HCT116 (cell line): Measurements from ENCODE around the gene FANCG.
A peak's percentile ranks its signal among the peaks of the same experiment; 100 is the strongest.

ENCODE experiments used
- ELF1 ChIP-seq: IDR thresholded peaks from 2 replicates; pipeline ENCODE4 v1.6.1; 2012; ENCODE audit warnings: low read depth, borderline replicate concordance
- EZH2 ChIP-seq: fragments of 200-600 bp; sonication (generic); IDR thresholded peaks from 2 replicates; pipeline ENCODE4 v1.6.1; 2017; ENCODE audit warnings: antibody characterized with exemption, mixed run types
- POLR2A ChIP-seq: IDR thresholded peaks from 2 replicates; pipeline ENCODE4 v1.7.0; 2011; ENCODE audit warnings: borderline replicate concordance; ENCODE audit not compliant: insufficient read depth, insufficient read length; ENCODE audit errors: extremely low read depth
- SIN3A ChIP-seq: IDR thresholded peaks from 2 replicates; pipeline ENCODE4 v1.6.1; 2012; ENCODE audit warnings: low read depth
- TF ChIP-seq, protein P1 (sequence below), 3 experiments: fragments of 200-600 bp in 1 of 3; sonication (generic) in 1 of 3; IDR thresholded peaks in 2 of 3; conservative IDR thresholded peaks in 1 of 3; 2 replicates each; pipeline ENCODE4 v1.5.1; 2012 to 2017; ENCODE audit warnings: low read depth in 2 of 3, low read length in 2 of 3, antibody characterized with exemption in 1 of 3, borderline replicate concordance in 1 of 3, control low read depth in 1 of 3, mild to moderate bottlenecking in 1 of 3, mixed read lengths in 1 of 3, mixed run types in 1 of 3, moderate library complexity in 1 of 3; ENCODE audit not compliant: insufficient read depth in 1 of 3
- TF ChIP-seq, protein P2 (sequence below): IDR thresholded peaks from 2 replicates; pipeline ENCODE4 v1.6.1; 2012; ENCODE audit warnings: low read depth

DNA sequence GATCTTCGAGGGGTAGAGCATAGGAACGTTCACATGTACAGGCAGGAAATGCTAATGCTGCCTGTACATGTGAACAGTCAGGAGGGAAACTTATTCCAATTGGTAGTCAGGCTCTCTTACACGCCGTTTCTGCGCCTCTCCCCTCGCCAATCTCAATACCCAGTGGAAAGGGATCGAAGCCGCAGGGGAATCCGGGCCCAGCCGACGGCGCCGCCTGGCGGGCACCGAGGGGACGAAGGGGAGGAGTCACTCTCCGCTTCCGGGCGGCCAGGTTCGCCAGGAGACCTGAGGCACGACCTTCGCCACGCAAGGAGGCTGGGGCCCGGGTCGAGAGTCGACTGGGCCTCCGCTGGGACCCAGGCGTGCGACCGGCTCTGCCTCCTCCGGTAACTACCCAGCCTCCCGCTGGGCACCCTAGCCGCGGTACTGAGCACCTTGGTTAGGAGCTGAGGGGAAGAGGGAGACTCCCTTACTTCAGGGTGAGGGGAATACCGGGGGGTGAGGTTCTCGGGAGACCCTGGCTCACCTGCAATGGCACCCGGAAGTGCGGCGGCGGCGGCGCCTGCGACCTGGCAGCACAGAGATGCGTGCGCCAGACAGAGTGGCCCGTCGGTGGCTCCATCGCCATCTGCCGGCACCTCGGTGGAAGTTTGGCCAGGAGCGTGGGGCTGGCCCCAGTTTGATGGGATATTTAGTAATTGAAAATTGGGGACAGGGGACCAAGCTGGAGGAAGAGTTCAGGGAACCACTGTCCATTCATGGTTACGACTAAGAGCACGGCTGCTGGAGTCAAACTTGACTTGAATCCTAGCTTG lies 16.5 kb upstream of the FANCG start, which contains the start of gene PIGO:
- TF ChIP-seq, protein P1, sequence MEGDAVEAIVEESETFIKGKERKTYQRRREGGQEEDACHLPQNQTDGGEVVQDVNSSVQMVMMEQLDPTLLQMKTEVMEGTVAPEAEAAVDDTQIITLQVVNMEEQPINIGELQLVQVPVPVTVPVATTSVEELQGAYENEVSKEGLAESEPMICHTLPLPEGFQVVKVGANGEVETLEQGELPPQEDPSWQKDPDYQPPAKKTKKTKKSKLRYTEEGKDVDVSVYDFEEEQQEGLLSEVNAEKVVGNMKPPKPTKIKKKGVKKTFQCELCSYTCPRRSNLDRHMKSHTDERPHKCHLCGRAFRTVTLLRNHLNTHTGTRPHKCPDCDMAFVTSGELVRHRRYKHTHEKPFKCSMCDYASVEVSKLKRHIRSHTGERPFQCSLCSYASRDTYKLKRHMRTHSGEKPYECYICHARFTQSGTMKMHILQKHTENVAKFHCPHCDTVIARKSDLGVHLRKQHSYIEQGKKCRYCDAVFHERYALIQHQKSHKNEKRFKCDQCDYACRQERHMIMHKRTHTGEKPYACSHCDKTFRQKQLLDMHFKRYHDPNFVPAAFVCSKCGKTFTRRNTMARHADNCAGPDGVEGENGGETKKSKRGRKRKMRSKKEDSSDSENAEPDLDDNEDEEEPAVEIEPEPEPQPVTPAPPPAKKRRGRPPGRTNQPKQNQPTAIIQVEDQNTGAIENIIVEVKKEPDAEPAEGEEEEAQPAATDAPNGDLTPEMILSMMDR (IDR thresholded peaks at IDR 0.05 in 2 of 3, conservative IDR thresholded peaks at IDR 0.05 in 1 of 3; ENCODE audit: borderline replicate concordance in 1 of 3, insufficient read depth in 1 of 3, low read depth in 2 of 3, low read length in 2 of 3): peak in 2 of 3 experiments; percentile 59 to 78; a peak in 4 of 6 replicates
- TF ChIP-seq SIN3A: no peak
- TF ChIP-seq, protein P2, sequence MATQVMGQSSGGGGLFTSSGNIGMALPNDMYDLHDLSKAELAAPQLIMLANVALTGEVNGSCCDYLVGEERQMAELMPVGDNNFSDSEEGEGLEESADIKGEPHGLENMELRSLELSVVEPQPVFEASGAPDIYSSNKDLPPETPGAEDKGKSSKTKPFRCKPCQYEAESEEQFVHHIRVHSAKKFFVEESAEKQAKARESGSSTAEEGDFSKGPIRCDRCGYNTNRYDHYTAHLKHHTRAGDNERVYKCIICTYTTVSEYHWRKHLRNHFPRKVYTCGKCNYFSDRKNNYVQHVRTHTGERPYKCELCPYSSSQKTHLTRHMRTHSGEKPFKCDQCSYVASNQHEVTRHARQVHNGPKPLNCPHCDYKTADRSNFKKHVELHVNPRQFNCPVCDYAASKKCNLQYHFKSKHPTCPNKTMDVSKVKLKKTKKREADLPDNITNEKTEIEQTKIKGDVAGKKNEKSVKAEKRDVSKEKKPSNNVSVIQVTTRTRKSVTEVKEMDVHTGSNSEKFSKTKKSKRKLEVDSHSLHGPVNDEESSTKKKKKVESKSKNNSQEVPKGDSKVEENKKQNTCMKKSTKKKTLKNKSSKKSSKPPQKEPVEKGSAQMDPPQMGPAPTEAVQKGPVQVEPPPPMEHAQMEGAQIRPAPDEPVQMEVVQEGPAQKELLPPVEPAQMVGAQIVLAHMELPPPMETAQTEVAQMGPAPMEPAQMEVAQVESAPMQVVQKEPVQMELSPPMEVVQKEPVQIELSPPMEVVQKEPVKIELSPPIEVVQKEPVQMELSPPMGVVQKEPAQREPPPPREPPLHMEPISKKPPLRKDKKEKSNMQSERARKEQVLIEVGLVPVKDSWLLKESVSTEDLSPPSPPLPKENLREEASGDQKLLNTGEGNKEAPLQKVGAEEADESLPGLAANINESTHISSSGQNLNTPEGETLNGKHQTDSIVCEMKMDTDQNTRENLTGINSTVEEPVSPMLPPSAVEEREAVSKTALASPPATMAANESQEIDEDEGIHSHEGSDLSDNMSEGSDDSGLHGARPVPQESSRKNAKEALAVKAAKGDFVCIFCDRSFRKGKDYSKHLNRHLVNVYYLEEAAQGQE: no peak
- no peak for TF ChIP-seq EZH2
- TF ChIP-seq ELF1: no peak
- no peak for TF ChIP-seq POLR2A
